ENCODE data around the gene CCDC57. TPM values are rescaled to one million over a fixed set of nuclear protein-coding genes. Genes with fewer than 3 reads are reported as not detected.

The CCDC57 gene
- total and polyA plus RNA-seq, 9 of the 15 experiments (the other 6 are each of a cell fraction or from before 2014, with no cell fraction given) = 0.83 to 36.2 (median 13.6) TPM

GRCh38 chr17:82153745-82154375, 58.8 kb downstream of the CCDC57 start (continued):
- TF ChIP-seq, protein P1, sequence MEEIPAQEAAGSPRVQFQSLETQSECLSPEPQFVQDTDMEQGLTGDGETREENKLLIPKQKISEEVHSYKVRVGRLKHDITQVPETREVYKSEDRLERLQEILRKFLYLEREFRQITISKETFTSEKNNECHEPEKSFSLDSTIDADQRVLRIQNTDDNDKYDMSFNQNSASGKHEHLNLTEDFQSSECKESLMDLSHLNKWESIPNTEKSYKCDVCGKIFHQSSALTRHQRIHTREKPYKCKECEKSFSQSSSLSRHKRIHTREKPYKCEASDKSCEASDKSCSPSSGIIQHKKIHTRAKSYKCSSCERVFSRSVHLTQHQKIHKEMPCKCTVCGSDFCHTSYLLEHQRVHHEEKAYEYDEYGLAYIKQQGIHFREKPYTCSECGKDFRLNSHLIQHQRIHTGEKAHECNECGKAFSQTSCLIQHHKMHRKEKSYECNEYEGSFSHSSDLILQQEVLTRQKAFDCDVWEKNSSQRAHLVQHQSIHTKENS (CRISPR knock-in tag; IDR thresholded peaks at IDR 0.05) = no peak
- no peak for TF ChIP-seq SAP30 (IDR thresholded peaks at IDR 0.05; ENCODE audit: borderline replicate concordance, insufficient read depth, low read depth, low read length, poor library complexity, severe bottlenecking)
- TF ChIP-seq RBFOX2 (IDR thresholded peaks at IDR 0.05; ENCODE audit: low read depth, low read length) = no peak
- TF ChIP-seq BCL6 (CRISPR knock-in tag; IDR thresholded peaks at IDR 0.05) = no peak
- TF ChIP-seq, protein P2, sequence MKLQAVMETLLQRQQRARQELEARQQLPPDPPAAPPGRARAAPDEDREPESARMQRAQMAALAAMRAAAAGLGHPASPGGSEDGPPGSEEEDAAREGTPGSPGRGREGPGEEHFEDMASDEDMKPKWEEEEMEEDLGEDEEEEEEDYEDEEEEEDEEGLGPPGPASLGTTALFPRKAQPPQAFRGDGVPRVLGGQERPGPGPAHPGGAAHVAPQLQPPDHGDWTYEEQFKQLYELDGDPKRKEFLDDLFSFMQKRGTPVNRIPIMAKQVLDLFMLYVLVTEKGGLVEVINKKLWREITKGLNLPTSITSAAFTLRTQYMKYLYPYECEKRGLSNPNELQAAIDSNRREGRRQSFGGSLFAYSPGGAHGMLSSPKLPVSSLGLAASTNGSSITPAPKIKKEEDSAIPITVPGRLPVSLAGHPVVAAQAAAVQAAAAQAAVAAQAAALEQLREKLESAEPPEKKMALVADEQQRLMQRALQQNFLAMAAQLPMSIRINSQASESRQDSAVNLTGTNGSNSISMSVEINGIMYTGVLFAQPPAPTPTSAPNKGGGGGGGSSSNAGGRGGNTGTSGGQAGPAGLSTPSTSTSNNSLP (IDR thresholded peaks at IDR 0.05; ENCODE audit: borderline replicate concordance, low read depth, low read length) = no peak
- TF ChIP-seq, protein P3, sequence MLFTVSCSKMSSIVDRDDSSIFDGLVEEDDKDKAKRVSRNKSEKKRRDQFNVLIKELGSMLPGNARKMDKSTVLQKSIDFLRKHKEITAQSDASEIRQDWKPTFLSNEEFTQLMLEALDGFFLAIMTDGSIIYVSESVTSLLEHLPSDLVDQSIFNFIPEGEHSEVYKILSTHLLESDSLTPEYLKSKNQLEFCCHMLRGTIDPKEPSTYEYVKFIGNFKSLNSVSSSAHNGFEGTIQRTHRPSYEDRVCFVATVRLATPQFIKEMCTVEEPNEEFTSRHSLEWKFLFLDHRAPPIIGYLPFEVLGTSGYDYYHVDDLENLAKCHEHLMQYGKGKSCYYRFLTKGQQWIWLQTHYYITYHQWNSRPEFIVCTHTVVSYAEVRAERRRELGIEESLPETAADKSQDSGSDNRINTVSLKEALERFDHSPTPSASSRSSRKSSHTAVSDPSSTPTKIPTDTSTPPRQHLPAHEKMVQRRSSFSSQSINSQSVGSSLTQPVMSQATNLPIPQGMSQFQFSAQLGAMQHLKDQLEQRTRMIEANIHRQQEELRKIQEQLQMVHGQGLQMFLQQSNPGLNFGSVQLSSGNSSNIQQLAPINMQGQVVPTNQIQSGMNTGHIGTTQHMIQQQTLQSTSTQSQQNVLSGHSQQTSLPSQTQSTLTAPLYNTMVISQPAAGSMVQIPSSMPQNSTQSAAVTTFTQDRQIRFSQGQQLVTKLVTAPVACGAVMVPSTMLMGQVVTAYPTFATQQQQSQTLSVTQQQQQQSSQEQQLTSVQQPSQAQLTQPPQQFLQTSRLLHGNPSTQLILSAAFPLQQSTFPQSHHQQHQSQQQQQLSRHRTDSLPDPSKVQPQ (CRISPR knock-in tag; IDR thresholded peaks at IDR 0.05; ENCODE audit: borderline replicate concordance) = no peak
- TF ChIP-seq ZNF780A (CRISPR knock-in tag; IDR thresholded peaks at IDR 0.05) = no peak
- TF ChIP-seq PTRF (tag; IDR thresholded peaks at IDR 0.05) = no peak
- 0 out of 2 replicates have a peak, but pooled peaks have one; percentile 6 for TF ChIP-seq HDAC2 (IDR thresholded peaks at IDR 0.05)
- no peak for TF ChIP-seq SREBF1 (IDR thresholded peaks at IDR 0.05; ENCODE audit: borderline replicate concordance, low read depth, low read length)
- TF ChIP-seq, protein P4, sequence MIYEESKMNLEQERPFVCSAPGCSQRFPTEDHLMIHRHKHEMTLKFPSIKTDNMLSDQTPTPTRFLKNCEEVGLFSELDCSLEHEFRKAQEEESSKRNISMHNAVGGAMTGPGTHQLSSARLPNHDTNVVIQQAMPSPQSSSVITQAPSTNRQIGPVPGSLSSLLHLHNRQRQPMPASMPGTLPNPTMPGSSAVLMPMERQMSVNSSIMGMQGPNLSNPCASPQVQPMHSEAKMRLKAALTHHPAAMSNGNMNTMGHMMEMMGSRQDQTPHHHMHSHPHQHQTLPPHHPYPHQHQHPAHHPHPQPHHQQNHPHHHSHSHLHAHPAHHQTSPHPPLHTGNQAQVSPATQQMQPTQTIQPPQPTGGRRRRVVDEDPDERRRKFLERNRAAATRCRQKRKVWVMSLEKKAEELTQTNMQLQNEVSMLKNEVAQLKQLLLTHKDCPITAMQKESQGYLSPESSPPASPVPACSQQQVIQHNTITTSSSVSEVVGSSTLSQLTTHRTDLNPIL (CRISPR knock-in tag; IDR thresholded peaks at IDR 0.05) = no peak
- TF ChIP-seq ZEB2 (IDR thresholded peaks at IDR 0.05) = no peak
- no peak for TF ChIP-seq JUND (IDR thresholded peaks at IDR 0.05; ENCODE audit: borderline replicate concordance, low read depth, low read length)
- TF ChIP-seq JUND (tag; IDR thresholded peaks at IDR 0.05; ENCODE audit: borderline replicate concordance, low read depth, low read length) = peak; percentile 25; the same call in 1 of the 3 replicates
- no peak for TF ChIP-seq UBTF (IDR thresholded peaks at IDR 0.05; ENCODE audit: borderline replicate concordance in 1 of 2, low read depth in 2 of 2, low read length in 2 of 2)
- no peak for TF ChIP-seq IRF1 (CRISPR knock-in tag; IDR thresholded peaks at IDR 0.05; ENCODE audit: borderline replicate concordance)
